DOHH2 (cell line): ENCODE data around the gene GPAT2.
"Not testable (repeated sequence)": the region's sequence is repeated elsewhere in the genome, so short reads cannot be mapped to it uniquely, and the experiment has no call there.

ENCODE experiments used
- H3F3A ChIP-seq: fragments of 200-600 bp; sonication (generic), shearing (Covaris generic); 2 replicates; pipeline ENCODE4 v1.6.0; 2016; ENCODE audit warnings: antibody characterized with exemption, mild to moderate bottlenecking; ENCODE audit not compliant: control insufficient read depth, insufficient read depth
- H3K27ac ChIP-seq: fragments of 200-600 bp; sonication (generic); 2 replicates; pipeline ENCODE4 v1.5.1; 2014; ENCODE audit warnings: low read depth, mild to moderate bottlenecking, low read length, moderate library complexity
- H3K27me3 ChIP-seq: fragments of 200-600 bp; sonication (generic); 2 replicates; pipeline ENCODE4 v1.6.1; 2014; ENCODE audit warnings: mild to moderate bottlenecking, low read length, mixed read lengths; ENCODE audit not compliant: control insufficient read depth
- H3K36me3 ChIP-seq: fragments of 200-600 bp; sonication (generic); 2 replicates; pipeline ENCODE4 v1.6.1; 2014; ENCODE audit warnings: mild to moderate bottlenecking, low read length, moderate library complexity, mixed read lengths; ENCODE audit not compliant: control insufficient read depth
- H3K4me1 ChIP-seq: fragments of 200-600 bp; sonication (generic); 2 replicates; pipeline ENCODE4 v1.6.1; 2014; ENCODE audit warnings: mild to moderate bottlenecking, low read length, mixed read lengths; ENCODE audit not compliant: control insufficient read depth
- H3K4me2 ChIP-seq: fragments of 200-600 bp; sonication (generic); 2 replicates; pipeline ENCODE4 v1.6.0; 2014; ENCODE audit warnings: mild to moderate bottlenecking, low read length, moderate library complexity
- H3K4me3 ChIP-seq: fragments of 200-600 bp; sonication (generic); 2 replicates; pipeline ENCODE4 v1.5.1; 2014; ENCODE audit warnings: mild to moderate bottlenecking, low read length, mixed read lengths
- H3K79me2 ChIP-seq: fragments of 200-600 bp; sonication (generic); 2 replicates; pipeline ENCODE4 v1.6.1; 2014; ENCODE audit warnings: mild to moderate bottlenecking, low read length, mixed read lengths; ENCODE audit not compliant: control insufficient read depth
- H3K9me2 ChIP-seq: fragments of 200-600 bp; sonication (generic); replicated peaks from 2 replicates; pipeline ENCODE4 v1.6.1; 2014; ENCODE audit warnings: mild to moderate bottlenecking, low read length, mixed read lengths; ENCODE audit not compliant: control insufficient read depth
- H3K9me3 ChIP-seq: fragments of 200-600 bp; sonication (generic); 2 replicates; pipeline ENCODE4 v1.6.1; 2014; ENCODE audit warnings: antibody characterized with exemption, low read length, mixed read lengths; ENCODE audit not compliant: control insufficient read depth, insufficient read depth
- H4K20me1 ChIP-seq: fragments of 200-600 bp; sonication (generic); 2 replicates; pipeline ENCODE4 v1.6.0; 2014; ENCODE audit warnings: low read depth, mild to moderate bottlenecking, antibody characterized with exemption, low read length, moderate library complexity; ENCODE audit not compliant: control insufficient read depth, insufficient read depth
- CTCF ChIP-seq: fragments of 200-600 bp; sonication (generic); IDR thresholded peaks from one replicate; pipeline ENCODE4 v1.5.1; 2014; ENCODE audit warnings: antibody characterized with exemption, mild to moderate bottlenecking, low read depth, low read length; ENCODE audit not compliant: poor library complexity, severe bottlenecking
- EZH2phosphoT487 ChIP-seq: fragments of 200-600 bp; sonication (generic); IDR thresholded peaks from 2 replicates; pipeline ENCODE4 v1.6.1; 2017; ENCODE audit warnings: borderline replicate concordance, mild to moderate bottlenecking, antibody characterized with exemption, low read length, moderate library complexity, mixed read lengths

Gene GPAT2

GRCh38 chr2:96024336-96025193 lies 10.2 kb downstream of the GPAT2 start:
- no peak overlapping the region for H3K4me3 ChIP-seq
- no peaks in the 10 kb centered on the region for H3K36me3 ChIP-seq
- no peaks in the 10 kb centered on the region for H3K27me3 ChIP-seq
- no peak overlapping the region for H3K4me2 ChIP-seq
- no peaks in the 10 kb centered on the region for H3F3A ChIP-seq
- no peaks in the 10 kb centered on the region for H3K4me1 ChIP-seq
- H4K20me1 ChIP-seq = no peaks in the 10 kb centered on the region
- H3K79me2 ChIP-seq = no peaks in the 10 kb centered on the region
- H3K9me3 ChIP-seq = no peaks in the 10 kb centered on the region
- TF ChIP-seq EZH2phosphoT487 (no peak), CTCF (no peak)
- no peak overlapping the region for H3K27ac ChIP-seq
- H3K9me2 ChIP-seq = no peaks in the 10 kb centered on the region

- not testable (repeated sequence) for H3K4me2 ChIP-seq, H3K27ac ChIP-seq, H3K9me3 ChIP-seq, H3K79me2 ChIP-seq, H3K9me2 ChIP-seq, H3K4me3 ChIP-seq, H3F3A ChIP-seq, H3K27me3 ChIP-seq, H3K36me3 ChIP-seq, H4K20me1 ChIP-seq, H3K4me1 ChIP-seq
Observed at GRCh38 chr2:96023701-96024100, 11.0 kb downstream of the GPAT2 start.

GRCh38 chr2:96022701-96023447 lies 11.8 kb downstream of the GPAT2 start:
- H3K79me2 ChIP-seq, H3K9me3 ChIP-seq, H3F3A ChIP-seq, H3K27me3 ChIP-seq, H3K27ac ChIP-seq, H4K20me1 ChIP-seq, H3K4me3 ChIP-seq, H3K9me2 ChIP-seq, H3K4me2 ChIP-seq, H3K4me1 ChIP-seq, H3K36me3 ChIP-seq: not testable (repeated sequence)
- peak; percentile 72 for TF ChIP-seq CTCF

GRCh38 chr2:96022126-96022525 lies 12.6 kb downstream of the GPAT2 start:
- not testable (repeated sequence) for H3K4me2 ChIP-seq, H3K36me3 ChIP-seq, H3F3A ChIP-seq, H3K27me3 ChIP-seq, H3K9me3 ChIP-seq, H3K27ac ChIP-seq, H3K79me2 ChIP-seq, H3K9me2 ChIP-seq, H3K4me1 ChIP-seq, H3K4me3 ChIP-seq, H4K20me1 ChIP-seq

GRCh38 chr2:96021142-96021541 lies 13.6 kb downstream of the GPAT2 start:
- not testable (repeated sequence) for H3K36me3 ChIP-seq, H4K20me1 ChIP-seq, H3K9me3 ChIP-seq, H3K27me3 ChIP-seq, H3K4me1 ChIP-seq, H3F3A ChIP-seq, H3K4me2 ChIP-seq, H3K9me2 ChIP-seq, H3K4me3 ChIP-seq, H3K27ac ChIP-seq, H3K79me2 ChIP-seq

GRCh38 chr2:96019909-96020590 lies 14.7 kb downstream of the GPAT2 start:
- H3K9me2 ChIP-seq, H3K4me1 ChIP-seq, H4K20me1 ChIP-seq, H3K9me3 ChIP-seq, H3K27ac ChIP-seq, H3K4me3 ChIP-seq, H3F3A ChIP-seq, H3K36me3 ChIP-seq, H3K79me2 ChIP-seq, H3K4me2 ChIP-seq, H3K27me3 ChIP-seq: not testable (repeated sequence)
